Stimulated activated CD4-positive, alpha-beta T cell treated with anti-CD3 and anti-CD28 coated beads, Interleukin-12 subunit alpha, Interleukin-12 subunit beta, amount 100 ng/mL, for 24 hours (primary cell): ENCODE data around the gene ARHGAP9.
"Not testable (repeated sequence)": the region's sequence is repeated elsewhere in the genome, so short reads cannot be mapped to it uniquely, and the experiment has no call there.

Experiments used
- DNase-seq, 2 experiments: peaks; one replicate each; pipeline ENCODE4 v3.0.0-alpha.2; 2020; ENCODE audit warnings: low read depth in 2 of 2

ARHGAP9 gene

DNA sequence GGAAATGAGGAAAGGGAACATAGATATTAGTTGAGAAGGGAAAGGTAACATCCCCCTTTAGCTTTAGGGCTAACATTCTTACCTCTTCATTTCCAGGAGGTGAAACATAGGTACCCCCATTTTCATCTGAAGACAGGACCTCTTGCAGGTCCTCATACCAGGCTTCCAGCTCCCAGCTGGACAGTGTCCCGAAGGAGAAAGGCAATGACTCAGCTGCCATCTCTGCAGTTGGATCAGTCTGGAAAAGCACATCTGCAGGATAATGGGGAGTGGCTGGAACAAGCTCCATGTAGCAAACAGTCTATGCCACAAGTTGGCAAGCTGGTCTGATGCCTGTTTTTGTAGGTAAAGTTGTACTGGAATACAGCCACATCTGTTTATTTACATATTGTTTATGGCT lies 37.5 kb upstream of the ARHGAP9 start:
- DNase-seq, result no peak

DNA sequence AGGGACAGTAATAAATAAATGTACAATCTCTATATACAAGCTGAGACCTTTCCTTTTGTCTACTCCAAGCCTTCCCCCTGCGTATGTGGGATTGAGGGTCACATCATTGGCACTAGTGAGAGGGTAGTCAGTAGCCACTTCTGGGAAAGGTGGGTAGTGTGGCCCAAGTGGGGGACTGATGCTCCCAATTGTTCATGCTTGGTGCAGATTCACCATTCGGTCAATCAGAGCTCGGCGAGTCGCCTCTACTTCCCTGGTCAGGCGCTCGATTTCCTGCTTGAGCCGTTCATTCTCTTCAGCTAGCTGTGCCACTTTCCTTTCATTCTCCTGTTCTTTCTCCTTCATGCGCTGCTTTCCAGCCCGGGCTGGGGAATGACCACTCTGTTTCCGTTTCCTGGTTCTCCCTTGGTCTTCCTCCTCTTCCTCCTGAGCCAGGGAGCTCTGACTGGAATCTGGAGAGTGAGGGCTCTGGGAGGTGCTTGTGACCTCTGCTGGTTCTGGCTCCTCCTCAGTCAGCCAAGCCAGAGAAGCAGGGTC lies 37.0 kb upstream of the ARHGAP9 start:
- no peak for DNase-seq

DNA sequence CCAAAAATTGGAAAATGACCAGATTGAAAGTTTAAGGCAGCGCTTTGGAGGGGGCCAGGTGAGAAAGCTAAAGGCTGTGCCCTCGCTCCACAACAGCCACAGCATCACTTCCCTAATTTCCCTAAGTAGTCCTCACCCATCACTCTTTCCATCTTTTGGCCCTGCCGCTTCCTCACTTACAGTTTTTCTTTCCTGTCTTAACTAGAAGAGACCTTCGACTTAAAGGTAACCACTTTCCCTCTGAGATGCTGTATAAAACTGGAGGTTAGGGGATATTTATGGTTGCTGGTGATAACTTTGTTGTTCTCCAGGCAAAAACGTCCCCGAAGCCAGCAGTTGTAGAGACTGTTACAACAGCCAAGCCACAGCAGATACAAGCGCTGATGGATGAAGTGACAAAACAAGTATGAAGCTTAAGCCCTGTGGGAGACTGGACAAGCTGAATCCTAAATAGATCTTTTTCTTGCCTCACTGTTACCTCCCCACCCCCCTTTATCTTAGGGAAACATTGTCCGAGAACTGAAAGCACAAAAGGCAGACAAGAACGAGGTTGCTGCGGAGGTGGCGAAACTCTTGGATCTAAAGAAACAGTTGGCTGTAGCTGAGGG lies 36.4 kb upstream of the ARHGAP9 start:
- no peak for DNase-seq

DNA sequence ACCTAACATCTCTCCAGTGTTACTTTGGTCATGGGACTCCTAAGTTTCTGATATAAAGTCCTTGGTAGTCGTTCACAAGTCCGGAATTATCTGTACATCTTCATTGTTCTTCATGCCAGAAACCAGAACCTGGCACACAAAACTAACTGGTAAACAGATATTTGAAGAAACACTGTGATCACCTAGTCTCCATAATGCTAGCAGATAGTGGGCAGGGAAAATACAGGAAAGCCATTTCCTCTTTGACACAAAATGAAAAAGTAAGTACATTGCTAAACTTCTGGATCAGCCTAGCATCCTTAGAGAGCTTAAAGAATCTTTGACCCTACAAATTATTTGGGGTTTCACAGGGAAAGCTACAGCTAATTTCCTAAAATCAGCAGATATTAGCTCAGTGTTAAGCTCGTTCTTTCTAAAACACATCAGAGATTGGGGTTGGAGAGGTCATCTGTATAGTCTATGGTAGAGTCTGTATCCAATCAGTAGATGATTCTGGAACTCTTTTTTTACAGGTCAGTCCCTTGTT lies 35.8 kb upstream of the ARHGAP9 start:
- DNase-seq, result no peak

DNA sequence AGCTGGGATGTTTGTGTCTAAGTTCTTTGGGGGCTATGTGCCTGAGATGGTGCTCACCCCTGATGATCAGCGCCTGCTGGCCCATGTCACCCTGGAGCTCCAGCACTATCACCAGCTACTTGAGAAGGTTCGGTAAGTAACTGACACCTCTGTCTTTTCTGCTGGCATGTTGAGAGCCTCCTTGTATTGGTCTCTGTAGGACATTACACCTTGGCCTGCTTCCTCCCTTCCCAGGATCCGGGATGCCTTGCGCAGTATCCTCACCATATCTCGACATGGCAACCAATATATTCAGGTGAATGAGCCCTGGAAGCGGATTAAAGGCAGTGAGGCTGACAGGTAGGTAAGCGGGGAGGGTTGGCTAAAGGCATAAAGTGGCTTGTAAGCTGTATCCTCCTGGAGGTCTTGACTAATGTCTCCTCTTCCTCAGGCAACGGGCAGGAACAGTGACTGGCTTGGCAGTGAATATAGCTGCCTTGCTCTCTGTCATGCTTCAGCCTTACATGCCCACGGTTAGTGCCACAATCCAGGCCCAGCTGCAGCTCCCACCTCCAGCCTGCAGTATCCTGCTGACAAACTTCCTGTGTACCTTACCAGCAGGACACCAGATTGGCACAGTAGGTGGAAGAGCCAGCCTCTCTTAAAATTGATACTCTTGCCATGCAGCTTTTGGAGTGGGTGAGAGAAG lies 35.2 kb upstream of the ARHGAP9 start:
- no peak for DNase-seq

DNA sequence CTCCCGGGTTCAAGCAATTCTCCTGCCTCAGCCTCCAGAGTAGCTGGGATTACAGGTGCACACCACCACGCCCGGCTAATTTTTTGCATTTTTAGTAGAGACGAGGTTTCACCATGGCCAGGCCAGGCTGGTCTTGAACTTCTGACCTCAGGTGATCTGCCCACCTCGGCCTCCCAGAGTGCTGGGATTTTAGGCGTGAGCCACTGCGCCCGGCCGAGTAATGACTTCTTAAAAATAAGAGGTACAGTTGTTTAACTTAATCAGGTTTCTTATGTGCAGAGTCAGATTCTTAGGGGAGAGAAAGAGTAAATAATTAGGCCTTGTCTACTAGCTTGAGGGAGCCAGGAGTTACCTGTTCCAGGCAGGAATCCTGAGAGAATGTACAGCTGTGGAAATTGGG lies 34.6 kb upstream of the ARHGAP9 start:
- not testable (repeated sequence) for DNase-seq

DNA sequence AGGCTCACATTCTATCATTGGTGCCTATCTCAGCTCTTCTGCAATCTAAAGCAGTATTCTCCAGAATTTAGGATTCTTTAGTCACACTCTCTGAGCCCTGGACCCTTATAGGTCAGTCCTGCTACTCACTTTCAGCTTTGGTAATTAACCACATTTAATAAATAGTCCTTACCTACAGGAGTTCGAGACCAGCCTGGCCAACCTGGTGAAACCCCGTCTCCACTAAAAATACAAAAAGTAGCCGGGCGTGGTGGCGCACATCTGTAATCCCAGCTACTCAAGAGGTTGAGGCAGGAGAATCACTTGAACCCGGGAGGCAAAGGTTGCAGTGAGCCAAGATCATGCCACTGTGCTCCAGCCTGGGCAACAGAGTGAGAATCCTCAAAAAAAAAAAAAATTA lies 34.0 kb upstream of the ARHGAP9 start:
- not testable (repeated sequence) for DNase-seq

DNA sequence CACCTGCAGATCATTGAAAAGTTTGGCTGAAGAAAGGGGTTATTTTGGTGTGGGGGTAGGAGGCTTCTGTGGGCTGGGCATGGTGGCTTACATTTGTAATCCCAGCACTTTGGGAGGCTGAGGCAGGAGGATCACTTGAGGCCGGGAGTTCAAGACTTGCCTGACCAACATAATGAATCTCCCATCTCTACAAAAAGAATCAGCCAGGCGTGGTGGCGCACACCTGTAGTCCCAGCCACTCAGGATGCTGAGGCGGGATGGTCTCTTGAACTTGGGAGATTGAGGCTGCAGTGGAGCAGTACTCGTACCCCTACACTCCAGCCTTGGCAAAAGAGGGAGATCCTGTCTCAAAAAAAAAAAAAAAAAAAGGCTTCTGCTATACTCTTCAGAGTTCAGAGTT lies 33.6 kb upstream of the ARHGAP9 start:
- no peak for DNase-seq

DNA sequence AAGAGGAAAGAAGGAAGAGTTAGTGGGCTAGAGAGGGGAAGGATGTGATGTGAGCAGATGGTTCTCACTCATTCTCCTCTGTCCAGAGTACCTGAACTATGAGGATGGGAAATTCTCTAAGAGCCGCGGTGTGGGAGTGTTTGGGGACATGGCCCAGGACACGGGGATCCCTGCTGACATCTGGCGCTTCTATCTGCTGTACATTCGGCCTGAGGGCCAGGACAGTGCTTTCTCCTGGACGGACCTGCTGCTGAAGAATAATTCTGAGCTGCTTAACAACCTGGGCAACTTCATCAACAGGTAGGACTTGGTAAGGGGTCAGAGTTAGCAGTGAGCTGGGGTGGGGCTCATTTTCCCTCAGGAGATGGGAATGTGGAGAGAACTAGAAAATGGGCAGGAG lies 33.0 kb upstream of the ARHGAP9 start:
- DNase-seq, result no peak

DNA sequence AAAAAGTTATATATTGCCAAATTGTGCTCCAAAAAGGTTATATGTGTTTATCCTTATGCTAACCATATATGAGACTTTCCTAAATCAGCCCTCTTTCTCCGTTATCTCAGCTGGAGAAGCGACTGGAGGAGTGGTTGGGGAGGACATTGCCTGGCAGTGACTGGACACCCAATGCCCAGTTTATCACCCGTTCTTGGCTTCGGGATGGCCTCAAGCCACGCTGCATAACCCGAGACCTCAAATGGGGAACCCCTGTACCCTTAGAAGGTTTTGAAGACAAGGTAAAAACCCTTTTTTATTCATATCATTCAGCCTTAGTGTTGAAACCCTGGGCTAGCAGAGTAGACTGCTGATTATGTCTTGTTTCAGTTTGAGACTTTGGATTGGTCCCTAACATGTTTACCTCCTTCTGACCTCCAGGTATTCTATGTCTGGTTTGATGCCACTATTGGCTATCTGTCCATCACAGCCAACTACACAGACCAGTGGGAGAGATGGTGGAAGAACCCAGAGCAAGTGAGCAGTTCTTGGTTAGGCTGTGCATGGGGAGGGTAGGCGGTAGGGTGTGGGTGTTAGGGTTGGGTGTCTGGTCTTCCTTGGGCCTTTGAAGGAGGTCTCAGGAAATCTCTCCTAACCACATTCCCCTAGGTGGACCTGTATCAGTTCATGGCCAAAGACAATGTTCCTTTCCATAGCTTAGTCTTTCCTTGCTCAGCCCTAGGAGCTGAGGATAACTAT lies 32.1 kb upstream of the ARHGAP9 start:
- no peak for DNase-seq

DNA sequence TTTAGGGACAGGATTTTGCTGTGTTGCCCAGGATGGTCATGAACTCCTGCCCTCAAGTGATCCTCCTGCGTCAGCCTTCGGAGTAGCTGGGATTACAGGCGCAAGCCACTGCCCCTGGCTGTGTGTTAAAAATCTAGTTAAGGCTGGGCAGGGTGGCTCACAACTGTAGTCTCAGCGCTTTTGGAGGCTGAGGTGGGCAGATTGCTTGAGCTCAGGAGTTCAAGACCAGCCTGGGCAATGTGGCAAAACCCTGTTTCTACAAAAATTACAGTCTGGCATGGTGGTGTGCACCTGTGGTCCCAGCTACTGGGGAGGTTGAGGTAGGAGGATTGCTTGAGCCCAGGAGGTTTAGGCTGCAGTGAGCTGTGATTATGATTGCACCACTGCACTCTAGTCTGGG lies 31.5 kb upstream of the ARHGAP9 start:
- DNase-seq, result no peak

DNA sequence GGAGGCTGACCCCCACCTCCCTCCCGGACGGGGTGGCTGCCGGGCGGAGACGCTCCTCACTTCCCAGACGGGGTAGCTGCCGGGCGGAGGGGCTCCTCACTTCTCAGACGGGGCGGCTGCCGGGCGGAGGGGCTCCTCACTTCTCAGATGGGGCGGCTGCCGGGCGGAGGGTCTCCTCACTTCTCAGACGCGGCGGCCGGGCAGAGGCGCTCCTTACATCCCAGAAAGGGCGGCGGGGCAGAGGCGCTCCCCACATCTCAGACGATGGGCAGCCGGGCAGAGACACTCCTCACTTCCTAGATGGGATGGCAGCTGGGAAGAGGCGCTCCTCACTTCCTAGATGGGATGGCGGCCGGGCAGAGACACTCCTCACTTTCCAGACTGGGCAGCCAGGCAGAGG lies 28.1 kb upstream of the ARHGAP9 start:
- not testable (repeated sequence) for DNase-seq

DNA sequence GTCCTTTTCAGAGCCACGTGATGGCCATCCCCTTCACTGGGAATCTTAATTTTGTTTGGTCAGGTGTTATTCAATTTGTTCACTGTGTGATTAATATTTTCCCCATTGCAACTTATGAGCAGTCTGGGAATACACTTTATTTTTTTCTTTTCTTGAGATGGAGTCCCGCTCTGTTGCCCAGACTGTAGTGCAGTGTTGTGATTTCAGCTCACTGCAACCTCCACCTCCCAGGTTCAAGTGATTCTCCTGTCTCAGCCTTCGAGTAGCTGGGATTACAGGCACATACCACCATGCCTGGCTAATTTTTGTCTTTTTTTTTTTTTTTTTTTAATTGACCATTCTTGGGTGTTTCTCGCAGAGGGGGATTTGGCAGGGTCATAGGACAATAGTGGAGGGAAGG lies 26.9 kb upstream of the ARHGAP9 start:
- DNase-seq, result not testable (repeated sequence)

DNA sequence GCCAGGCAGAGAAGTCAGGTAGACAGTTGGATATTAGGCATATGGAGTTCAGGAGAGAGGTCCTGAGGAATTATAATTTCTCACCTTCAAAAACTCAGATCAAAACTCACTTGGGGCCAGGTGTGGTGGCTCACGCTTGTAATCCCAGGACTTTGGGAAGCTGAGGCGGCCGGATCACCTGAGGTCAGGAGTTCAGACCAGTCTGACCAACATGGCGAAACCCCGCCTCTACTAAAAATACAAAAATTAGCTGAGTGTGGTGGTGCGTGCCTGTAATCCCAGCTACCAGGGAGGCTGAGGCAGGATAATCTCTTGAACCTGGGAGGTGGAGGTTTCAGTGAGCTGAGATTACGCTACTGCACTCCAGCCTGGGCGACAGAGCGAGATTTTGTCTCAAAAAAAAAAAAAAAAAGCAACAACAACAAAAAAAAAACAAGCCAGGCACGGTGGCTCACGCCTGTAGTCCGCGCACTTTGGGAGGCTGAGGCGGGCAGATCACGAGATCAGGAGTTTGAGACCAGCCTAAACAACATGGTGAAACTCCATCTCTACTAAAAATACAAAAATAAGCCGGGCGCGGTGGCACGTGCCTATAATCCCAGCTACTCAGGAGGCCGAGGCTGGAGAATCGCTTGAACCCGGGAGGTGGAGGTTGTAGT lies 22.8 kb upstream of the ARHGAP9 start:
- not testable (repeated sequence) for DNase-seq

DNA sequence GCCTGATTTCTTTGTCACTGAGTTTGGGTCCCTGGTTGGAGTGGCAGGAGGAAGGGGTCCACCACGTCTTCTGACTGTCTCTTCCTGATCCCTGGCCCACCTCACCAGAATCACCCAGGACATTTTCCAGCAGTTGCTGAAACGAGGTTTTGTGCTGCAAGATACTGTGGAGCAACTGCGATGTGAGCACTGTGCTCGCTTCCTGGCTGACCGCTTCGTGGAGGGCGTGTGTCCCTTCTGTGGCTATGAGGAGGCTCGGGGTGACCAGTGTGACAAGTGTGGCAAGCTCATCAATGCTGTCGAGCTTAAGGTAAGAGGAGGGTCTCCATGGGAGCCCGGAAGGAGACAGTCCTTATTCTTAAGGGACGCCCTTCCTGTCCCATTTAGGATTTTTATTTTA lies 20.5 kb upstream of the ARHGAP9 start:
- no peak for DNase-seq

DNA sequence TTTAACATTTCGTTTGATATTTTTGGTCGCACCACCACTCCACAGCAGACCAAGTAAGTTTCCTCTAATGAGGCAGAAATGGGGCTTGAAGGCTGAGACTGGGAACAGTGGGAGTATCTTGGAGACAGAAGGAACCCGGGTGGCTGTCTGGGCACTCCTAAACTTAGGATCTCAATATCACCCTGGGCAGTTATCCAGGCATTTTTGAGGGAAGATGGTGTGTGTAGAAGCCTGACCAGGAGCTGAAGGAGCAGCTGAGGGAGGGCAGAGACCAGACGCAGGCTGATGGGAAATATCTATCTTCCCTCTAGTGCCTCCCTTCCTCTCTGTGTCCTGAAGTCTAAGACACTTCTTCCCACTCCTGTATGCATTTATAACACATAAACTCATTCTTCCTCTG lies 18.9 kb upstream of the ARHGAP9 start:
- no peak for DNase-seq

DNA sequence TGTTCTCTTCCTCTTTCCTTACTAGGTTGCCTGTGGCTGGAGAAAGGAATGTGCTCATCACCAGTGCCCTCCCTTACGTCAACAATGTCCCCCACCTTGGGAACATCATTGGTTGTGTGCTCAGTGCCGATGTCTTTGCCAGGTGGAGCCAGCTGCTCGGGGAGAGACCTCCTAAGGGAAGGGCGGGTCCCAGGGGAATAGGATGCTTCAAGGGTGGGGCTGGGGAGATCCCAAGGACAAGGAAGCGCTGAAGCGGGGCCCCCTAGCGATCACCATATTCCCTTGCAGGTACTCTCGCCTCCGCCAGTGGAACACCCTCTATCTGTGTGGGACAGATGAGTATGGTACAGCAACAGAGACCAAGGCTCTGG lies 18.5 kb upstream of the ARHGAP9 start:
- DNase-seq, result no peak

DNA sequence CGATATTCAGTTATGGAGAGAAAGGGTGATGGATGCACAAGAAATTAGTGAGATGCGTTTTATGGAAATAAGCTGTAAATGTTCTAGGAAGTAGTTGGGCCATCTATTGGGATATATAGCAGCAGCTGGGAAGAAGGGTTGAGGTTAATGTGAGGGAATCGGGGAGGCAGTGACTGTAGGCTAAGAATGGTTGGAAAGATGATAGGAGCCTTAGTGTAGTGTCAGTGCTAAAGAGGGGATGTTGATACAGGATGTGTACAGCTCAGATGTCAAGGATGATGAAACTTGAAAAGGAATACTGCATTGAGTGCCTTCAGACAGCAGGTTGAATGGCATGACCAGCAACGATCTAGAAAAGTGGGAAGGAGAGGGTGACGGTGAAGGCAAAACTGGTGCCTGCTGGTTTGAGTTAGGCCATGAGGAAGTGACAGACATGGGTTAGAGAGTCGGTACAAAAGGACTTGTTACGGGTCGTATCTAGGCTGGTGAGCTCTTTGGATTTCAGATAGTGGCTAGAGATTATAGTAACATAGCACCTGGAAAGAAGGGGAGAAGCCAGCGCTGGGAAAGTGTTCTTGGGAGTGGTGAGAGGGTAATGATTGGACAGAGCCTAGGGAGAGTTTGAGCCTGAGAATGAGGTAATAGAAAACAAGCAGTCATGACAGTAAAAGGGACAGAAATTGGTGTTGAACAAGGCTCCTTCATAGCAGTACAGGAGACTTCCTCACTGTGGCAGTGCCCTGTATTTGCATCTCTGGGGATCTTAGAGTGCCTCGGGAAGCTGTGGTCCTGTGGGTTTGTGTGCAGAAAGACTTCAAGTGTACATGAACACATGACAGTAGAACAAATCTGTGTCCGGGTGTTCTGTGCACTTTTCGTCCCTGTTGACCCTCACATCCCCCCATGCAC lies 17.8 kb upstream of the ARHGAP9 start:
- DNase-seq, result no peak

DNA sequence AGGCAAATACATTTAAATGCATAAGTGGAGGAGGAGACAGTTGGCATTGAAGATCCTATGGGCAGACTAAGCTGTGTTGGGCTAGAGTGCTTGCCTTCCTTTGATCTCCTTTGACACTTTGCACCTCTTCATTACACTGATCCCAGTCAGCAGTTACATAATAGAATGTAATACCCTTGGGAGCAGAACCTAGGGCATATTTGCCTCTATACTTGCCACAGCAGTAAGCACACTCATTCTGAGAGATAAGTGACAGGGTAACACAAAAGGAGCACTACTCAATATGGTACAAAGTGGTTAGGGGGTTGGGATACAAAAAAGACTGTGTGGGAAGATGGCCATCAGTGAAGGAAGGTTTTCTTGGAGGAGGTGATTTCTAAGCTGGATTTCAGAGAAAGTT lies 17.2 kb upstream of the ARHGAP9 start:
- no peak for DNase-seq

DNA sequence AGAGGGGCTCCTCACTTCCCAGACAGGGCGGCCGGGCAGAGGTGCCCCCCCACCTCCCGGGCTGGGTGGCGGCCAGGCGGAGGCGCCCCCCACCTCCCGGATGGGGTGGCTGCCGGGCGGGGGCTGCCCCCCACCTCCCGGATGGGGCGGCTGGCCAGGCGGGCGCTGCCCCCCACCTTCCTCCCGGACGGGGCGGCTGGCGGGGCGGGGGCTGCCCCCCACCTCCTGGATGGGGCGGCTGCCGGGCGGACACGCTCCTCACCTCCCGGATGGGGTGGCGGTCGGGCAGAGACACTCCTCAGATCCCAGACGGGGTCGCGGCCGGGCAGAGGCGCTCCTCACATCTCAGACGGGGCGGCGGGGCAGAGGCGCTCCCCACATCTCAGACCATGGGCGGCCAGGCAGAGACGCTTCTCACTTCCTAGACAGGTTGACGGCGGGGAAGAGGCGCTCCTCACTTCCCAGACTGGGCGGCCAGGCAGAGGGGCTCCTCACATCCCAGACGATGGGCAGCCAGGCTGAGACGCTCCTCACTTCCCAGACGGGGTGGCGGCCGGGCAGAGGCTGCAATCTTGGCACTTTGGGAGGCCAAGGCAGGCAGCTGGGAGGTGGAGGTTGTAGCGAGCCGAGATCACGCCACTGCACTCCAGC lies 15.5 kb upstream of the ARHGAP9 start:
- DNase-seq, result not testable (repeated sequence)
